Keratinocyte (primary cell): ENCODE data around the gene NF1.

Source experiments
- EZH2 ChIP-seq: IDR thresholded peaks from one replicate; pipeline ENCODE4 v1.6.1; 2012; ENCODE audit warnings: inconsistent platforms, mild to moderate bottlenecking, low read length, moderate library complexity
- TF ChIP-seq, protein P1 (sequence below), 3 experiments: IDR thresholded peaks in 1 of 3; conservative IDR thresholded peaks in 1 of 3; optimal IDR thresholded peaks in 1 of 3; 2 replicates in 2 of 3; 3 replicates in 1 of 3; pipeline versions ENCODE3 to v1.5.1; 2011; ENCODE audit warnings: low read length in 3 of 3, mild to moderate bottlenecking in 3 of 3, moderate library complexity in 2 of 3, control low read depth in 1 of 3, inconsistent platforms in 1 of 3; ENCODE audit not compliant: insufficient read depth in 2 of 3; ENCODE audit errors: extremely low read depth in 1 of 3

DNA sequence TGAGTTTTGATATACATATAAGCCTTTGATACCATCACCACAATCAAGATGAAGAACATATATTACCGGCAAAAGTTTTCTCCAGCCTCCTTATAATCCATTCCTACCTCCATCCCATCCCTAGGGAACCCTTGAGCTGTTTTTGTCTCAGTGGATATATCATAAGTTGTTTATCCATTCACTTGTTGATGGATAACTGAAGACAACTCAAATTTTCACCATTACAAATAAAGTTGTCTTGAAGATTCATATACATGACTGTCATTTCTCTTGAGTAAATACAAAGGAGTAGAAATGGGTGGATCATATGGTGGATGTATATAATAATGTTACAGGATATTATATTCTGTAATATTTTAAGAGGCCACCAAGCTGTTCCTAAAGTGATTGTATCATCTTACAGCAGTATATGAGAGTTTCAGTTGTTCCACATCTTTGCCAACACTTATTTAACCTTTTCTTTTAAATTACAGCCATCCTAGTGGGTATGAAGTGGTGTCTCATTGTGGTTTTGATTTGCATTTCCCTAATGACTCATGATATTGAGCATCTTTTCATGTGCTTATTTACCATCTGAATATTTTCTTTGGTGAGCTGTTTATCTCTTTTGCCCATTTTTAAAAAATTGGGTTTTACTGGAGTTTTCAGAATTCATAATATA, 17.4 kb downstream of the NF1 start:
- TF ChIP-seq, protein P1, sequence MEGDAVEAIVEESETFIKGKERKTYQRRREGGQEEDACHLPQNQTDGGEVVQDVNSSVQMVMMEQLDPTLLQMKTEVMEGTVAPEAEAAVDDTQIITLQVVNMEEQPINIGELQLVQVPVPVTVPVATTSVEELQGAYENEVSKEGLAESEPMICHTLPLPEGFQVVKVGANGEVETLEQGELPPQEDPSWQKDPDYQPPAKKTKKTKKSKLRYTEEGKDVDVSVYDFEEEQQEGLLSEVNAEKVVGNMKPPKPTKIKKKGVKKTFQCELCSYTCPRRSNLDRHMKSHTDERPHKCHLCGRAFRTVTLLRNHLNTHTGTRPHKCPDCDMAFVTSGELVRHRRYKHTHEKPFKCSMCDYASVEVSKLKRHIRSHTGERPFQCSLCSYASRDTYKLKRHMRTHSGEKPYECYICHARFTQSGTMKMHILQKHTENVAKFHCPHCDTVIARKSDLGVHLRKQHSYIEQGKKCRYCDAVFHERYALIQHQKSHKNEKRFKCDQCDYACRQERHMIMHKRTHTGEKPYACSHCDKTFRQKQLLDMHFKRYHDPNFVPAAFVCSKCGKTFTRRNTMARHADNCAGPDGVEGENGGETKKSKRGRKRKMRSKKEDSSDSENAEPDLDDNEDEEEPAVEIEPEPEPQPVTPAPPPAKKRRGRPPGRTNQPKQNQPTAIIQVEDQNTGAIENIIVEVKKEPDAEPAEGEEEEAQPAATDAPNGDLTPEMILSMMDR (optimal IDR thresholded peaks at IDR 0.05 in 1 of 3, IDR thresholded peaks at IDR 0.05 in 1 of 3, conservative IDR thresholded peaks at IDR 0.05 in 1 of 3; ENCODE audit: extremely low read depth in 1 of 3, insufficient read depth in 2 of 3, low read length in 3 of 3) = no peak
- TF ChIP-seq EZH2 = no peak
